HG03439 (cell line): ENCODE data around the gene TRIM34.
"Not testable (repeated sequence)": the region's sequence is repeated elsewhere in the genome, so short reads cannot be mapped to it uniquely, and the experiment has no call there.

Experiments used
- ATAC-seq: cut with Tn5 transposase; IDR thresholded peaks from one replicate; pipeline ENCODE4 v1.9.1; 2021; ENCODE audit warnings: mild to moderate bottlenecking, moderate library complexity; ENCODE audit not compliant: unreplicated experiment

TRIM34 gene

GRCh38 chr11:5683620-5684019, 58.8 kb downstream of the TRIM34 start:
- ATAC-seq = not testable (repeated sequence)

DNA sequence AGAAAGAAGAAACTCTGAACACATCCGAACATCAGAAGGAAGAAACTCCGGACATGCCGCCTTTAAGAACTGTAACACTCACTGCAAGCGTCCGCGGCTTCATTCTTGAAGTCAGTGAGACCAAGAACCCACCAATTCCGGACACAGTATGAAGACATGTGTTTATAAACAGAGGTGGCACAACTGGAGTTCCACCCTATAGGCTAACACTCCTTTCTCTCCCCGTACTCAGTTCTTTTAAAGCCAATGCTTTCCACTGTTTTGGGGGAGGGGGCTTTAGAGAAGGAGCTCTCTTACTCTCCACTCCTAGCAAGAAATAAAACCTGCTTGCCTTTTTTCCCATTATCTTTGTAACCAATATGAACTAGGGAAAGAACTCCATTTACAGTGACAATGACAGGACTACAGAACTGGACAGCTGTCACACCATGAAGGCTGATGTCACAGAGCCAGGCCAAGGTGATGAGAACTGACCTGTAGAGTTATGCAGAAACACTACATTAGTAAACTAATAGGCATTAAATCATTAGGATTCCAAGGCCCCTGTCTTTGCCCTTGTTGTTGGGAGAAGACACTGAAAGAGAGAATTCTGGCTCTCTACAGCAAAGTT, 59.3 kb downstream of the TRIM34 start:
- peak; percentile 17 for ATAC-seq

- peak; percentile 75 for ATAC-seq
Measured at GRCh38 chr11:5684646-5685362, 60.0 kb downstream of the TRIM34 start, which contains the start of gene TRIM5. TRIM5 (minus strand) TSS chr11:5685074; CDS start chr11:5680177, 4,897 bp downstream.

DNA sequence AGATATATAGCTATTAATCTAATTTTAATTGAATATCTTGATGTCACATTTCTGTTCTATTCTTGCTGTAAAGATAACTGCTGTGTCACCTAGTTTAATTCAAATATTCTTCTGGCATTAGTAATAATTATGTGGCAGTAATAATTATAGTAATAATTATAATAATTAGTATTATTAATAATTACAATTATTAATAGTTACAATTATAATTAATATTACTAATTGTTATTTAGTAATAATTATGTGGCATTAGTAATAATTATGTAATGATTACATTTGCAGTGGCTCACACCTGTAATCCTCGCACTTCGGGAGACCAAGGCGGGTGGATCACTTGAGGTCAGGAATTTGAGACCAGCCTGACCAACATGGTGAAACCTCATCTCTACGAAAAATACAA, 61.6 kb downstream of the TRIM34 start:
- no peak for ATAC-seq

GRCh38 chr11:5688482-5688881, 63.7 kb downstream of the TRIM34 start:
- no peak for ATAC-seq

DNA sequence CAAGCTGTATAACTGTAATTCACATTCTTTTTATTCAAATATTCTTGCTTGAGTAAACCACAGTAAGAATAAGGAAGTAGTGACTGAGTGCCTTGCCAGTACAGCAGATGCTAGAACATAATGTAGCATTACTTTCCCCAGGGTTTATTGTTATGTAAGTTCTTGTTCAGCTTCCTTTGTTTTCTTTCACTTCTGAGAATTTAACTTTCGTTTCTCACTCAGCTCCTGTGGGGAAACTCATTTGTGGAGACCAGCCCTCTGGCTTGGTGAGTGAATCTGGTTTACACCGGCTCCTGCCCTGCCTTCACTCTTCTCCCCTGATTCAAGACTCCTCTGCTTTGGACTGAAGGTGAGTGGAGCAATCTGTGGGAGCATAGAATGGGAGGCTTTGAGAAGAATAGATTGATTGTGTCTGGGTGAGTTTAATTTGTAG, 64.8 kb downstream of the TRIM34 start, which contains the start of gene TRIM22:
Gene TRIM22 (plus strand): TSS at position 240 of the 433 bp plus-strand sequence. CDS start 6,443 bp downstream, outside the sequence.
- peak; percentile 70 for ATAC-seq

- no peak for ATAC-seq
Measured at GRCh38 chr11:5690216-5690615, 65.4 kb downstream of the TRIM34 start.

DNA sequence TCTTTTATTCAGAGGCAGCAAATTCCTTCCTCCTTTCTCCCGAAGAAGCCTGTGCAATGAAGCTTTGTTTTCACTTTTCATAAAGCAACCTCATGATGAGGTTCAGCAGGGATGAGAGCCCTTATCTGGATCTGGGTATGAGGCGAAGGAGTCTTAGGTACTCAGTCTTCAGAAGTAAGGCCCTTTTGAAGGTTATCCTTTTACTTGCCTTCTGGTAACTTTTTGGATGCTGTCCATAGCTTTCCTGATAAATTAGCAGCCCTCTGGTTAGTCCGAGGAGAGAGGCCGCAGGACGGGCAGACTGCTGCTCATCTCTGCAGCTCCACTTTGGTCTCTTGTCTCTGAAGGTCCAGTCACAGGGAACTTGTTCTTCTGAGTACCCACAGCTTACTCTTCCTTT, 65.9 kb downstream of the TRIM34 start:
- ATAC-seq = no peak

DNA sequence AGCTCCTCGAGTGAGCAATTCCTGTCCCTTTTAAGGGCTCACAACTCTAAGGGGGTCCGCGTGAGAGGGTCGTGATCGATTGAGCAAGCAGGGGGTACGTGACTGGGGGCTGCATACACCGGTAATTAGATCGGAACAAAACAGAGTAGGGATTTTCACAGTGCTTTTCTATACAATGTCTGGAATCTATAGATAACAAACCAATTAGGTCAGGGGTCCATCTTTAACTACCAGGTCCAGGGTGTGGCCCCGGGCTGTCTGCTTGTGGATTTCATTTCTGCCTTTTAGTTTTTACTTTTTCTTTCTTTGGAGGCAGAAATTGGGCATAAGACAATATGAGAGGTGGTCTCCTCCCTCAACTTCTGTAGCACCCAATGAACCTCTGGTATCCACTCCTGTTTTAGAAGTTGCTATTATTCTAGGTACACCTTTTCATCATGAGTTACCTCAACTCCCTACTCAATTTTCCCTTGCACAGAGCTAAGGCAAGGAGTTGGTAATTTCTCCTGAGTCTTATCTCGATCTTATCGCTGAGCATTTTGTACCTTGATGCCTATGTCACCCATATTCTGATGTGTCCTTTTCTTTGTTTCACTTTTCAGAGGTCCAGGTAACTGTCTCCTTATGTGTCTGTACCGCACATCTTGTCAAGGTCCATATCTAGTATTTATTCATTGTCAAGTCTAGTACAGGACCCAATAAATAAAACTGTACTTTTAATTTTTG, 66.6 kb downstream of the TRIM34 start:
- not testable (repeated sequence) for ATAC-seq

DNA sequence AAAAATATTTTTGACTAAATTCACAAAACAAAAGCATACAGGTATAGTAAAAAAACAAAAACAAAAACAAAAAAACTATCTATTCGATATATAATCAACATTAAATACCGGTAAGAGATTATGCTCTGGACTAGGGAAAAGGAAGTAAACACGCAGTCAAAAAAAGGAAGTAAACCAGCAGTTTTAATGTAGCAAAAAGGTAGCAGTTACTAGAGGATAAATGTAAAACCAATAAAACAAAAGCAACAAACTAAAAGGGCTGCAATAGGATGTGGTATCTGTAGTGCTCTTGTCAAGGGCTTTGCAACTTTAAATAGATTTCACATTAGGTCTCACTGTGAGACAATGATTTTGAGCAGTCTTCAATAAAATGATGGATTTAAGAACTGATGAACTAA, 67.2 kb downstream of the TRIM34 start:
- ATAC-seq = no peak
